ENCODE data around the gene EVA1B. TPM values are rescaled to one million over a fixed set of nuclear protein-coding genes. Genes with fewer than 3 reads are reported as not detected.
A peak's percentile ranks its signal among the peaks of the same experiment; 100 is the strongest.

The EVA1B gene
- total and polyA plus RNA-seq, 2 donors (not counting 3 experiments of a cell fraction or from before 2014, with no cell fraction given) = 64.7 to 132 TPM

DNA sequence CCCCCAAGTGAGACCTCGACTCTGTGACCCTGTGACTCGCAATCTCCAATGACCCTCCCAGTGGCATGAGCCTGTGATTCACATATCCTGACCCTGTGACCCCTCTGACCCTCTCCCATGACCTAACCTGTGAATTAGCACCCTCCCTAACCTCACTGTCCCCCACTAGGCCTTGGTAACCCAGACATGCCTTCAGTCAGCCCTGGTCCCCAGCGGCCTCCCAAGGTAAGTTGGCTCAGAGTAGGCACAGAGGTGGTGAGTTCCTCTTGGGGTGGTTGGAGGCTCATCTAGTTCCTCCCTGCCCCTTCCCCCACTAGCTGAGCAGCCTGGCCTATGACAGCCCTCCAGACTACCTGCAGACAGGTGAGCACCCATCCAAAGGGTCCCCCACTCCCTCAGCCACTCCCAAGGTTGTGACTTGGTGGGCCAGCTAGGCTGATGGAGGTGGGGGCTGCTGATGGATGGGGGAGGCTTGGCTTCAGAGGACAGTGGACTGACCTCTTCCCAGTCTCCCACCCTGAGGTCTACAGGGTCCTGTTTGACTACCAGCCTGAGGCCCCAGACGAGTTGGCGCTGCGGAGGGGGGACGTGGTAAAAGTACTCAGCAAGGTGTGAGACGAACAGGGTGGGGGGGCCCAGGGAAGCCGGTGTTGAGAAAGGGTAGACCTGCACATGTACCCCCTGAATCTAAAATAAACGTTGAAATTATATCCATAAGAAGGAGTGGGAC lies 15.7 kb downstream of the EVA1B start:
- Histone ChIP-seq H3K9me3 (replicated peaks; ENCODE audit: control insufficient read depth, insufficient read depth, low read length) (no peaks in the 10 kb centered on the region), H3K4me3 (replicated peaks in 1 of 3; ENCODE audit: insufficient read depth in 1 of 3, low read depth in 1 of 3, low read length in 3 of 3) (peak overlapping the region in 1 of 3 experiments; percentile 52), H3K4me2 (ENCODE audit: insufficient read depth, low read length) (peak overlapping the region; percentile 79), H2AFZ (ENCODE audit: low read depth, low read length) (no peak overlapping the region), H4K20me1 (replicated peaks; ENCODE audit: control insufficient read depth, extremely low read depth, insufficient read depth, low read length) (no peaks in the 10 kb centered on the region), H3K9me1 (replicated peaks; ENCODE audit: control insufficient read depth, extremely low read depth, insufficient read depth, low read length) (no peaks in the 10 kb centered on the region), H3K36me3 (ENCODE audit: control insufficient read depth in 2 of 2, extremely low read depth in 1 of 2, insufficient read depth in 2 of 2, low read length in 2 of 2) (peaks cover 2 to 12% of the 10 kb centered on the region in 2 experiments), H3K4me1 (ENCODE audit: control insufficient read depth, extremely low read depth, insufficient read depth, low read length) (peaks cover 15% of the 10 kb centered on the region), H3K27ac (ENCODE audit: insufficient read depth, low read depth, low read length) (no peak overlapping the region), H3K27me3 (ENCODE audit: control insufficient read depth in 2 of 2, insufficient read depth in 2 of 2, low read length in 2 of 2) (no peaks in the 10 kb centered on the region), H3K9ac (replicated peaks; ENCODE audit: extremely low read depth, insufficient read depth, low read length) (no peak overlapping the region), H3K79me2 (ENCODE audit: control insufficient read depth, insufficient read depth, low read length) (peaks cover 2% of the 10 kb centered on the region)
- dilution Hi-C loops (cut with MboI; ENCODE audit: extremely low pct_ligation_motif_present, low sequenced_read_pairs) (no loop called here), intact Hi-C loops (cut with micrococcal nuclease) (loop anchor here (1.0 to 2.0 kb wide), 3 partner anchors 35 to 113 kb away; no protein-coding TSS in a partner anchor)
- POLR2A ChIA-PET = interaction anchor here (0.6 to 1.0 kb wide), 2 partner anchors 72 to 83 kb away, joined by 3 to 6 read pairs; no protein-coding TSS in a partner anchor
- FAIRE-seq (no peak), DNase-seq (ENCODE audit: low read depth, low spot score) (no peak)
- TF ChIP-seq EZH2 (IDR thresholded peaks at IDR 0.05; ENCODE audit: borderline replicate concordance, low read depth, low read length, severe bottlenecking) (no peak), MYC (IDR thresholded peaks at IDR 0.05; ENCODE audit: low read depth, low read length) (no peak)
- TF ChIP-seq, protein P1, sequence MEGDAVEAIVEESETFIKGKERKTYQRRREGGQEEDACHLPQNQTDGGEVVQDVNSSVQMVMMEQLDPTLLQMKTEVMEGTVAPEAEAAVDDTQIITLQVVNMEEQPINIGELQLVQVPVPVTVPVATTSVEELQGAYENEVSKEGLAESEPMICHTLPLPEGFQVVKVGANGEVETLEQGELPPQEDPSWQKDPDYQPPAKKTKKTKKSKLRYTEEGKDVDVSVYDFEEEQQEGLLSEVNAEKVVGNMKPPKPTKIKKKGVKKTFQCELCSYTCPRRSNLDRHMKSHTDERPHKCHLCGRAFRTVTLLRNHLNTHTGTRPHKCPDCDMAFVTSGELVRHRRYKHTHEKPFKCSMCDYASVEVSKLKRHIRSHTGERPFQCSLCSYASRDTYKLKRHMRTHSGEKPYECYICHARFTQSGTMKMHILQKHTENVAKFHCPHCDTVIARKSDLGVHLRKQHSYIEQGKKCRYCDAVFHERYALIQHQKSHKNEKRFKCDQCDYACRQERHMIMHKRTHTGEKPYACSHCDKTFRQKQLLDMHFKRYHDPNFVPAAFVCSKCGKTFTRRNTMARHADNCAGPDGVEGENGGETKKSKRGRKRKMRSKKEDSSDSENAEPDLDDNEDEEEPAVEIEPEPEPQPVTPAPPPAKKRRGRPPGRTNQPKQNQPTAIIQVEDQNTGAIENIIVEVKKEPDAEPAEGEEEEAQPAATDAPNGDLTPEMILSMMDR (IDR thresholded peaks at IDR 0.05; ENCODE audit: extremely low read depth in 1 of 2, insufficient read depth in 1 of 2, low read depth in 1 of 2, low read length in 2 of 2) = no peak
- BruUV-seq (replicated peaks) = no TSS peak
- CTCF ChIA-PET = interaction anchor here (1.0 to 1.7 kb wide), 6 partner anchors 22 to 173 kb away, joined by 4 to 9 read pairs (median 8); no protein-coding TSS in a partner anchor

Data from endothelial cell of umbilical vein (primary cell).